Body of pancreas (tissue), 4 donors: ENCODE data around the gene SHISA7. TPM values are rescaled to one million over a fixed set of nuclear protein-coding genes. Genes with fewer than 3 reads are reported as not detected.
A peak's percentile ranks its signal among the peaks of the same experiment; 100 is the strongest.

Experiments
- ATAC-seq: fragments of 150-250 bp; one replicate; pipeline ENCODE4 v1.9.1; 2016
- DNase-seq, 4 donors: peaks; one replicate each; pipeline ENCODE4 v3.0.0-alpha.2; 2019
- H3K27ac ChIP-seq, 4 donors: fragments of 200-600 bp; sonication (generic); 1 replicate in 3 of 4; 2 replicates in 1 of 4; pipeline versions ENCODE4 v1.5.1 to v1.6.1; 2016 to 2019; ENCODE audit warnings: mild to moderate bottlenecking in 1 of 4, mixed read lengths in 1 of 4, moderate library complexity in 1 of 4
- H3K27me3 ChIP-seq, 2 donors: fragments of 200-600 bp; sonication (generic); one replicate each; pipeline ENCODE4 v1.6.0; 2016; ENCODE audit warnings: mild to moderate bottlenecking in 1 of 2
- H3K36me3 ChIP-seq, 2 donors: fragments of 200-600 bp; sonication (generic); replicated peaks in 1 of 2; 2 replicates each; pipeline ENCODE4 v1.5.1; 2016; ENCODE audit warnings: low read depth in 2 of 2; ENCODE audit not compliant: insufficient read depth in 1 of 2
- H3K4me1 ChIP-seq: fragments of 200-600 bp; sonication (generic); one replicate; pipeline ENCODE4 v1.6.0; 2016
- H3K4me3 ChIP-seq, 2 donors: fragments of 200-600 bp; sonication (generic); 1 replicate in 1 of 2; 2 replicates in 1 of 2; pipeline ENCODE4 v1.5.1; 2016 to 2019
- H3K9me3 ChIP-seq, 3 donors: fragments of 200-600 bp; sonication (generic); 1 replicate in 2 of 3; 2 replicates in 1 of 3; pipeline ENCODE4 v1.5.1; 2016
- POLR2A ChIP-seq, 3 donors: fragments of 450-650 bp; IDR thresholded peaks; one replicate each; pipeline ENCODE4 v1.6.1; 2016; ENCODE audit warnings: antibody characterized with exemption in 3 of 3, mild to moderate bottlenecking in 2 of 3
- WGBS, 2 donors: methylation state at CpG; one replicate each; pipeline ENCODE4 v1.1.5; 2017; 5-methylcytosine and 5-hydroxymethylcytosine counted together
- intact Hi-C: fragments of 100-400 bp; cut with DNase I; formaldehyde crosslinking; loops from one replicate; pipeline ENCODE4 v1.15.1; 2023
- total RNA-seq, 2 donors: library from RNA; depleted of rRNA; stranded (reverse); fragments of >200 nt; gene quantifications; one replicate each; pipeline ENCODE4 v1.1.0, GENCODE V29; 2016
- TF ChIP-seq, protein P1 (sequence below), 7 experiments: fragments of 450-650 bp in 4 of 7; fragments of 200-600 bp in 3 of 7; sonication (generic) in 3 of 7; IDR thresholded peaks; one replicate each; pipeline ENCODE4 v1.5.1; 2016 to 2019; ENCODE audit warnings: antibody characterized with exemption in 7 of 7

Gene SHISA7
- total RNA-seq, 2 donors from 2014 or later = not detected

GRCh38 chr19:55459950-55460657 lies 17.0 kb upstream of the SHISA7 start:
- ATAC-seq = no peak
- no peaks in the 10 kb centered on the region for H3K36me3 ChIP-seq
- DNase-seq = no peak
- H3K4me3 ChIP-seq = peak overlapping the region in 1 of 2 donors; percentile 75
- 20 to 22% methylated on average over 16 of the region's 16 CpGs for WGBS, 2 donors
- intact Hi-C loops = no loop called here
- H3K27me3 ChIP-seq = no peaks in the 10 kb centered on the region
- TF ChIP-seq POLR2A (IDR thresholded peaks at IDR 0.05) = no peak
- TF ChIP-seq, protein P1, sequence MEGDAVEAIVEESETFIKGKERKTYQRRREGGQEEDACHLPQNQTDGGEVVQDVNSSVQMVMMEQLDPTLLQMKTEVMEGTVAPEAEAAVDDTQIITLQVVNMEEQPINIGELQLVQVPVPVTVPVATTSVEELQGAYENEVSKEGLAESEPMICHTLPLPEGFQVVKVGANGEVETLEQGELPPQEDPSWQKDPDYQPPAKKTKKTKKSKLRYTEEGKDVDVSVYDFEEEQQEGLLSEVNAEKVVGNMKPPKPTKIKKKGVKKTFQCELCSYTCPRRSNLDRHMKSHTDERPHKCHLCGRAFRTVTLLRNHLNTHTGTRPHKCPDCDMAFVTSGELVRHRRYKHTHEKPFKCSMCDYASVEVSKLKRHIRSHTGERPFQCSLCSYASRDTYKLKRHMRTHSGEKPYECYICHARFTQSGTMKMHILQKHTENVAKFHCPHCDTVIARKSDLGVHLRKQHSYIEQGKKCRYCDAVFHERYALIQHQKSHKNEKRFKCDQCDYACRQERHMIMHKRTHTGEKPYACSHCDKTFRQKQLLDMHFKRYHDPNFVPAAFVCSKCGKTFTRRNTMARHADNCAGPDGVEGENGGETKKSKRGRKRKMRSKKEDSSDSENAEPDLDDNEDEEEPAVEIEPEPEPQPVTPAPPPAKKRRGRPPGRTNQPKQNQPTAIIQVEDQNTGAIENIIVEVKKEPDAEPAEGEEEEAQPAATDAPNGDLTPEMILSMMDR (IDR thresholded peaks at IDR 0.05) = no peak
- peak overlapping the region in 3 of 4 donors; percentile 90 to 97 (median 93) for H3K27ac ChIP-seq
- H3K9me3 ChIP-seq = no peaks in the 10 kb centered on the region
- H3K4me1 ChIP-seq = peaks cover 29% of the 10 kb centered on the region

- Histone ChIP-seq H3K4me1 (peaks cover 29% of the 10 kb centered on the region), H3K9me3 (no peaks in the 10 kb centered on the region), H3K4me3 (no peak overlapping the region), H3K27ac (peak overlapping the region in 1 of 4 donors; percentile 93), H3K27me3 (no peaks in the 10 kb centered on the region), H3K36me3 (no peaks in the 10 kb centered on the region)
- WGBS, 2 donors = 68 to 85% methylated on average over 6 to 8 of the region's 8 CpGs
- DNase-seq (no peak), ATAC-seq (no peak)
- intact Hi-C loops = no loop called here
- TF ChIP-seq, protein P1 (IDR thresholded peaks at IDR 0.05) = no peak
- TF ChIP-seq POLR2A (IDR thresholded peaks at IDR 0.05) = no peak
Observed at GRCh38 chr19:55459551-55459949, 16.4 kb upstream of the SHISA7 start.

DNA sequence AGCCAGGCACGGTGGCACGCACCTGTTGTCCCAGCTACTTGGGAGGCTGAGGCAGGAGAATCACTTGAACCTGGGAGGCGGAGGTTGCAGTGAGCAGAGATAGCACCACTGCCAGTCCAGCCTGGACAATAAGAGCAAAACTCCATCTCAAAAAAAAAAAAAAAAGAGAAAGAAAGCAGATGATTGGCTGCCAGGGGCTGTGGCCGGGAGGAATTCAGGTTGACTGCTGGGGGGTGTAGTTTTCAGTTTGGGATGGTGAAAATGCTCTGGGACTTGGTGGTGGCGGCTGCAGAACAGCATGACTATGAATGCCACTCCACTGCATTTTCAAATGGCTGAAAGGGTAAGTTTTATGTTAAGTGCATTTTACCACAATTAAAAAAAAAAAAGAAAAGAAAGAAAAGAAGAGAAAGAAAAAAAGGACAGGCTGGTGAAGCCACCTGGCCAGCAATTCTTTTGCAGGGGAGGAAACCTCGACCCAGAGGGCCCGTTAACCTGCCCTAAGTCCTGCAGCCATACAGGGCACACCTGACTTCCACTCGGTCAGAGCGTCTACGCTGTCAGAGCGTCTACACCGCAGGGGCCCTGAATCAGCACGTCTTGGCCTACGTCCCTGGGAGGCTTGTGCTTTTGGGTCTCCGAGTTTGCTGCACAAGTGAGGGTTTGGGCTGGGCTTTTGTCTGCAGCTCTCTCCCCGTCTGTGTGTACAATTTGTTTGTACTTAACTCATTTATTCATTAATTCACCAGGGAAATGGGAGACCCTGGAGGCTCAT lies 14.8 kb upstream of the SHISA7 start:
- no peak for ATAC-seq
- no peaks in the 10 kb centered on the region for H3K27me3 ChIP-seq
- H3K4me3 ChIP-seq = no peak overlapping the region
- H3K27ac ChIP-seq = no peak overlapping the region
- TF ChIP-seq POLR2A (IDR thresholded peaks at IDR 0.05) = no peak
- no peaks in the 10 kb centered on the region for H3K9me3 ChIP-seq
- H3K36me3 ChIP-seq = no peaks in the 10 kb centered on the region
- 90 to 93% methylated on average over 15 to 16 of the region's 16 CpGs for WGBS, 2 donors
- intact Hi-C loops = no loop called here
- no peak for DNase-seq
- H3K4me1 ChIP-seq = peaks cover 30% of the 10 kb centered on the region

DNA sequence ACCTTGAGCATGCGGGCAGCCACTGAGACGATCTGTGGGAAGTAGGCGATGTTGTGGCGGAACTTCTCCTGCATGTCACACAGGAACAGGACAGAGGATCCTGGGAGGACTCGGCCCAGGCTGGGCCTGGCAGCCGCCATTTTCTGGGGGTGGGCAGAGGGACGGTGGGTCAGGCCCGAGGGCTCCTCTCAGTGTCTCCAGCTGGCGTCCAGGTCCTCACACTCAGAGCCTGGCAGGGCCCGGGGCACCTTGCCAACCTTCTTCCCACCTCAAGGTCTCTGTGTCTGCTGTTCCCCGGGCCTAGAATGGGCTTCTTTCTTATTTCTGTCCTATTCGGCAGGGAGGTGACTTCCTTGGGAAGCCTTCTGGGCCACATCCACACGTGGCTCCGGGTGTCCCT lies 13.2 kb upstream of the SHISA7 start:
- Histone ChIP-seq H3K4me3 (no peak overlapping the region), H3K9me3 (no peaks in the 10 kb centered on the region), H3K4me1 (peaks cover 35% of the 10 kb centered on the region), H3K27me3 (peaks cover 0 to 14% of the 10 kb centered on the region in 2 donors), H3K36me3 (no peaks in the 10 kb centered on the region), H3K27ac (no peak overlapping the region)
- ATAC-seq (no peak), DNase-seq (peak in 1 of 4 donors; percentile 43)
- intact Hi-C loops = no loop called here
- TF ChIP-seq, protein P1 (IDR thresholded peaks at IDR 0.05) = no peak
- no peak for TF ChIP-seq POLR2A (IDR thresholded peaks at IDR 0.05)
- WGBS, 2 donors = 75% methylated on average over 12 to 13 of the region's 14 CpGs

DNA sequence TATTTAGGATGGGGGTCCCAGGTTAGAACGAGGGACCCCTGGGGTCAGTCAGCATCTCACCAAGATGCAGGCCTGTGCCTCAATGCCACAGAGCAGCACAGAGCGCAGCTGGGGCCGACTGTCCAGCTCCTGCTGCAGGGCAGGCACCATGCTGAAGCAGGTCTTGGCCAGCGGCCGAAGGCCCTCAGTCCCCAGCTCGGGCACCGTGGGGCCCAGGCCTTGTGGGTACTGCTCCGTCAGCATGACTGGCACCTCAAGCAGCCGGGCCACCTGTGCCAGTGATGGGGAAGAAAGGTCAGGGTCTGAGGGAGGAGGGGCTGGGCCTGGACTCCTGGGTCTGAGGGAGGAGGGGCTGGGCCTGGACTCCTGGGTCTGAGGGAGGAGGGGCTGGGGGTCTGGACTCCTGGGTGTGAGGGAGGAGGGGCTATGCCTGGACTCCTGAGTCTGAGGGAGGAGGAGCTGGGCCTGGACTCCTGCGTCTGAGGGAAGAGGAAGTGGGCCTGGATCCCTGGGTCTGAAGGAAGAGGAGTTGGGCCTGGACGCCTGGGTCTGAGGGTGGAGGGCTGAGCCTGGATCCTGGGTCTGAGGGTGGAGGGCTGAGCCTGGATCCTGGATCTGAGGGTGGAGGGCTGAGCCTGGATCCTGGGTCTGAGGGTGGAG lies 12.6 kb upstream of the SHISA7 start:
- Histone ChIP-seq H3K27ac (no peak overlapping the region), H3K4me3 (no peak overlapping the region), H3K4me1 (peaks cover 30% of the 10 kb centered on the region), H3K36me3 (no peaks in the 10 kb centered on the region), H3K27me3 (peaks cover 0 to 14% of the 10 kb centered on the region in 2 donors), H3K9me3 (no peaks in the 10 kb centered on the region)
- ATAC-seq = no peak
- intact Hi-C loops = no loop called here
- no peak for DNase-seq
- TF ChIP-seq POLR2A (IDR thresholded peaks at IDR 0.05) = no peak
- TF ChIP-seq, protein P1 (IDR thresholded peaks at IDR 0.05) = no peak
- WGBS, 2 donors = 72 to 73% methylated on average over 2 to 10 of the region's 11 CpGs
